Measurements from ENCODE around the gene FGF3.
"Not testable (repeated sequence)": the region's sequence is repeated elsewhere in the genome, so short reads cannot be mapped to it uniquely, and the experiment has no call there.

The FGF3 gene

GRCh38 chr11:69773626-69774353 lies 45.4 kb downstream of the FGF3 start:
- DNase-seq (ENCODE audit: low read depth, low spot score) = no peak

- no peak for DNase-seq (ENCODE audit: low read depth, low spot score)
Observed at GRCh38 chr11:69771466-69771865, 47.8 kb downstream of the FGF3 start.

GRCh38 chr11:69770540-69770939 lies 48.7 kb downstream of the FGF3 start:
- DNase-seq (ENCODE audit: low read depth, low spot score) = no peak

- DNase-seq (ENCODE audit: low read depth, low spot score) = no peak
Observed at GRCh38 chr11:69765498-69765995, 53.7 kb downstream of the FGF3 start.

- DNase-seq (ENCODE audit: low read depth, low spot score) = not testable (repeated sequence)
Observed at GRCh38 chr11:69764918-69765317, 54.3 kb downstream of the FGF3 start.

GRCh38 chr11:69760319-69760718 lies 58.9 kb downstream of the FGF3 start:
- DNase-seq (ENCODE audit: low read depth, low spot score) = no peak

All from smooth muscle cell of the brain vasculature (primary cell).